Stimulated activated naive CD8-positive, alpha-beta T cell treated with anti-CD3 and anti-CD28 coated beads, Interleukin-15, Interleukin-2, amounts not matched to agents 100 U/mL and 50 U/mL, for 24 hours (primary cell): ENCODE data around the gene CYBC1.
A peak's percentile ranks its signal among the peaks of the same experiment; 100 is the strongest.
"Not testable (repeated sequence)": the region's sequence is repeated elsewhere in the genome, so short reads cannot be mapped to it uniquely, and the experiment has no call there.

Source experiments
- ATAC-seq: fragments of 150-1000 bp; cut with Tn5 transposase; one replicate; pipeline ENCODE4 v1.10.0; 2021
- DNase-seq: peaks from one replicate; pipeline ENCODE4 v3.0.0; 2021

CYBC1 gene

DNA sequence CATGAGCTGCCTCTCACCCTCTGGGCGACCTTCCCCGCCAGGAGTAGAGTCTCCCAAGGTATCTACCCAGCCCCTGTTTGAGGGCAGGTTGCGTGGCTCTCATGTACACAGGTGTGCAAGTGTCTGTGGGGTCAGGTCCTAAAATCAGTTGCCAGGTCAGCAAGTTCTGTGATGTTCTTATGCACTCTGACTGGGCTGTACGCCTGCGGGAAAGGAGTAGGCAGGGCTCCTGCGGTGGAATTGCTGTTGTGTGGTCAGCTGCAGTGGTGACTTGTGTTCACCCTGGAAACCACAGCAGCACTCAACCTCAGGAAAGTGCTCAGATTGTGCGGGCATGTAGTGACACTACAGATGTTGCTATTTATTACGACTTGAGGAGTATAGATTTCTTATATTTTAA, 27.4 kb upstream of the CYBC1 start:
- no peak for ATAC-seq
- DNase-seq: no peak

DNA sequence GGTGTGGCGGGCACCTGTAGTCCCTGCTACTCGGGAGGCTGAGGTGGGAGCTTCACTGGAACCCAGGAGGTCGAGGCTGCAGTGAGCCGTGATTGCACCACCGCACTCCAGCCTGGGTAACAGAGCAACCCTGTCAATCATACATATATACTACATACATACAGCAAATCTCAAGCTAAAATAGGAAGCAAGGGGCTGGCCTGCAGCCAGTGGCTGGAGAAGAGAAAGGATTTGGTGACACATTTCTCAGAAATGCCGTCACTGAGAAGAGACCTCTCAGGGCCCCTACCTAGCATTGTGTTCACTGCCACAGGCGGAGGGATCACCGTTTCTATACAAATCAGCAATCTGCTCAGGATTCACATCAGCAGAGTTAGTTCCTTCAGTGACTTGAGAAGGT, 24.9 kb upstream of the CYBC1 start:
- ATAC-seq (no peak), DNase-seq (no peak)

DNA sequence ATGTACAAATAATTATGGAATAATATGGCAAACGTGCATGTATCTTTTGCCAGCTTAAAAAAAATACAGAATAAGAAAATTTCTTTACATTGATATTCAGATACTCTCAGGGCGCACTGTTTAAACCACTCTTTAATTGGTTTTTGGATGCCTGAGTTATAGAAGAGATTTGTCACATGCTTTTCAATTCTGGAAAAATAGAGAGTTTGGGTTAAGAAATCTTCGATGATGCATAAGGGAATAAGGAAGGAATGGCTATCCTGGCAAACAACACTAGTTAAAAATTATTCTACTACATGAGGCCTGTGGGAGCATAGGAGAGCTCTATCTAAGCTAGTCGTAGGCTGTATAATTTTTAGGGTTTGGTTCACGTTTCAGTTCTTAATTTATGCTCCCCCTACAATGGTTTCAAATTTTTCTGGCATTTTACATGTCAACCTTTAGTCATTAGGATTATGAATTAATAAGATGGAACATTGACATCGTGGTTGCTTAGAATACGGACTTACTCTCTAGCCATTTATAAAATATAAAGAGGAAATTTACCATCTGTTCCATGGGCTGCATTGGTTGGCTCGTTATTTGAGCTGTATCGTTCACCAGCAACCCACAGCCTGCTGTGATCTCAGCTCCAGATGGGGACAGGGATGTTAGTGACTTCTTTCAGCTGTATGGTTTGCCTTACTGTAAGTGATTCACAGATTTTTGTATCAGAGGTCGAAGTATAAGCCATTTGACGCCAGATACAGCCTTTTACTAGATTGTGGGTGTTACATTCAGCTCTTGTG, 23.9 kb upstream of the CYBC1 start:
- DNase-seq (no peak), ATAC-seq (no peak)

DNA sequence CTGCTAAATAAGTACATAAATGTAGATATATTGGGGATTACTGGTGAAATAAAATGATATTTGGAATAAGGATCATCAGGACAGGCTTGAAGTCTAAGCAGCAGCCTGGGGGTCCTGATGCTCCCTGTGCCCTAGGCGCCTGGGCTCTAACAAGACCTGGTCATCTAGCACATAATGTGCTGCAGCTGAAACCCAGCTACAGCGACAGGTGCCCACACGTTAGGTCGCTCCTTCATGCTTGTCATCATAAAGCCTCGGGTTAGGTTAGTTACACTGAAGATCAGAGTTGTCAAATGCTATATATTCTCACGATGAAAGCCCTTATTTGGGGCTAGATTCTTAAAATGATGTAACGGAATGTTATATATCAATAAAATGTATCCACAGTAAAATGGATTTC, 19.5 kb upstream of the CYBC1 start:
- DNase-seq: no peak
- no peak for ATAC-seq

DNA sequence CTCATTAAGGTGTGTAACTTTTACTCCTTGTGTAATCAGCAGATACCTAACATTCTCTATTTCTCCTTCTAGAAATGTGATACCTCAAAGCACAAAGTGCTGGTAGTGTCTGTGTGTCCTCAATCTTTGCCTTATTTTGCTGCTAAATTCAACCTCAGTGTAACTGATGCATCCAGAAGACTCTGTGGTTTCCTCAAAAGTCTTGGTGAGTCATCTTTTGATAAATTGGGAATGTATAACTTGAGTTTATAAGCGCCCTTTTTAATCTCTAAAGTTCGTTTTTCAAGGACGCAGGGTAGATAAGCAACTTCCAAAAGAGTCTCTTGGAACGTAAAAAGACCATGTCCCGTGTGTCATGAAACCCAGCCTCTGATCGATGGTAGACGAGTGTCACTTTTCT, 18.1 kb upstream of the CYBC1 start:
- DNase-seq (no peak), ATAC-seq (no peak)

DNA sequence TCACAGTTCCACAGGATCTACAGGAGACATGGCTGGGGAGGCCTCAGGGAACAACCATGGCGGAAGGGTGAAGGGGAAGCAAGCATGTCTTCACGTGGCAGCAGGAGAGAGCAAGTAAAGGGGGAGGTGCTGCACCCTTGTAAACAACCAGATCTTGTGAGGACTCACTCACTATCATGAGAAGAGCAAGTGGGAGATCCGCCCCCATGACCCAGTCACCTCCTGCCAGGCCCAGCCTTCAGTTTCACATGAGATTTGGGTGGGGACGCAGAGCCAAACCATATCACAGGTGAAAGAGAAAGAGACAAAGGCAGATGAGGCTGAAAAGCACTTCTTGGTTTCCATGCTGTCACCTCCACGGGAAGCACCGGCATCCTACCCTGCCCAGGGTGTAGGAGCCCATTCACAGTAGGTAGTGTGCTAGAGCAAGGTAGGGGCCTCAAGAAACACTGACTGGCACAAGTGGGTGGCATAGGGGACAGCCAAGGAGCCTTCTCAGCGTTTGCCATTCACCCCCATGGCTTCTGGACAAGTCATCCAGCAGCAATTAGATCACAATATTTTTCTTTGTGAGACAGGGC, 14.6 kb upstream of the CYBC1 start:
- ATAC-seq (no peak), DNase-seq (no peak)

DNA sequence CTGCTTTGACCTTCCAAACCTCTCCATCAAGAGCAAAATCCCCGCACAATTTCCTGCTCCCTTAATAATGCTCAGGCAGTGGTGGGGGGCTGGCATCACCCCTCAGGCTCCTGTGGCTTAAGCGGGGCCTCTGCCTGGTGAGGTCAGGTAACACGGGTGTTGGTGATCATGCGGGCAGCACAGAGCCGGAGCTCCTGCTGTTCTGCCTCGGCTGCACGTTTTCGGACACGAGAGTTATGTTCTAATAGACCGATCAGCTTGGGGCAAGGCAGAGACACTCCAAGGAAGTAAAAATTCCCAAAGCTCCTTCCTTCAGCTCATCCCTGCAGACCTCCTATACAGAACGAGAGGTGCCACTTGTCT, 14.0 kb upstream of the CYBC1 start:
- DNase-seq: no peak
- ATAC-seq: no peak

DNA sequence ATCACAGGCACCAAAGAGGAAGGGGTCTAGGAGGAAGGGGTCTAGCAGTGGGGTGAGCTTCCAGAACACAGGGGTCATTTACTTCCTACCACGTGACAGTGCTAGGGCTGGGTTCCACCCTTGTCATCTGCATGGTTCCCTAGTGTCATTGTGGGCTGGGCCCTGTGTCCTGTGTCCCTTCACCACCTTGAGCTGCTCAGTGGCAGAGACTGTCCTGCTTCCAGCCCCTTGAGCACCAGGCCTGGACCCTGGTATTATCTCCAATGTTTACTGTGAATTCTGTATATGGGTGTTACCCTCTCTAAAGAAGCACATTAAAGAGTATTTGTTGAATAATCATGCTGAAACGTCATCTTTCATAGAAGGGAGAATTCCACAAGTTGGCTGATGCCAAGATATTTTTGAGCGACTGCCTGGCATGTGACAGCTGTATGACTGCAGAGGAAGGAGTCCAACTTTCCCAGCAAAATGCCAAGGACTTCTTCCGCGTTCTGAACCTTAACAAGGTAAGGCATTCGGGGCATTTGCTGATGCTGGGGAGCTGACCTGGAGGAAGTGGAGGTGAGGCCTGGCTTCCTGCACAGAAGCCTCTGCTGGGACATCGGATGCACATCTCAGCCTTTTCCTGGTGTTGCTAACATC, 13.5 kb upstream of the CYBC1 start:
- ATAC-seq (no peak), DNase-seq (no peak)

DNA sequence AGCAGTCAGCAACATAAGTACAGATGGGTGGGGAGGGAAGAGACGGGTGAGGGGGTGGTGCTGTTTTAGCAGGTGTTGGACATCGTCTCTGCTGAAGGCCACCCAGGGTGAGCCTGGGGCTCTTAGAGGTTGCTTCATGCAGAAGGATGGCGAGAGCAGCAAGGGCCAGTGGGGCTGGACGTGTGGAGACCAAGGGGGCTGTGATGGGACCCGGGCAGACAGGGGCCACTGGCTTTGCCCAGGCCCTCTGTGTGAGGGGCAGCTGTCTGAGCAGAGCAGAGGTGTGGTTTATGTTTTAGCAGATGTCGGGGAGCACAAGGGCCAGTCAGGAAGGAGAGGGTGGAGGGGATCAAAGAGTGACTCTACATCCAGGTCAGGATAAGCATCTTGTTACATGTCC, 12.8 kb upstream of the CYBC1 start:
- no peak for ATAC-seq
- no peak for DNase-seq

DNA sequence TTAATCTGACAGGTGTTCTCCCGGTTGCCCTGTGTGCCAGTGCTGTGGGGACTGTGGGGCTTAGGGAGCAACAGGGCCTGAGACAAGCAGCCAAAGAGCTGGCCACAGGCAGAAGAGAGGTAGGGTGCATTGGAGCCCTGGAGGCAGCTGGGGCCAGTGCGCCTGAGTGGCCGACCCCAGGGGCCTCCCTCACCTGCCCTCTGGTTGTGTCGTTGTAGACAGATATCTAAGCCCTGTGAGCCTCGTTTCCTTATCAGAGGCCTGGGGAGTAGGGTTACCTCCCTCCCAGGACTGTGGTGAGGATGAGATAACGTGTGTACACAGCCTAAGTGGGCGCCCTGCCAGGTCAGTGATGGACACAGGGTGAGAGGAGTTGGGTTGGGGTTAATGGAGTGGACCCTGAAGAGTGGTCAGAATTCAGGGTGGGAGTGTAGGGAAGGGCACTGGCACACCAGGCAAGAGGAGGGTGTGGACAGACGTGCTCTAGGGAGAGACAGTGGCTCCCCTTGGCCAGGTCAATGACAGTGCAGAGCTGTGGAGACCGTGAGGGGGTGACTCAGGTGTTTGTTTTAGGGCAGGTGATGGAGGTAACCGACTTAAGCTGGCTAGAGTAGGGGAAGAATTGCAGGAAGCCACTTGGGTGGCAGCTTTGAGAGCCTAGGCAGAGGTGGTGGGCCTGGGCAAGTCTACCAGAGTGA, 11.4 kb upstream of the CYBC1 start:
- ATAC-seq (no peak), DNase-seq (no peak)

DNA sequence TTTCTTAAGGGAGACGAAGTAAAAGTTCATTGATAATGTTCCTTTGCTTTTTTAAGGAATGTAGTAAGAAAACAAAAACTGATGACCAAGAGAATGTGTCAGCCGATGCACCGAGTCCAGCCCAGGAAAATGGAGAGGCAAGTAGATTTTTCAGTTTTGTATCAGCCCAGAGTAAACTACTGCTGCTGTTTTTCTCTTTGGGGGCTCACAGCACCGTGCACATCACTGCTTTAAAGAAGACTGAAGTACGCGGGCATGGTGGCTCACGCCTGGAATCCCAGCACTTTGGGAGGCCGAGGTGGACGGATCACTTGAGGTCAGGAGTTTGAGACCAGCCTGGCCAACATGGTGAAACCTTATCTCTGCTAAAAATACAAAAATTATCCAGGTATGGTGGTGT, 9.4 kb upstream of the CYBC1 start:
- not testable (repeated sequence) for ATAC-seq

DNA sequence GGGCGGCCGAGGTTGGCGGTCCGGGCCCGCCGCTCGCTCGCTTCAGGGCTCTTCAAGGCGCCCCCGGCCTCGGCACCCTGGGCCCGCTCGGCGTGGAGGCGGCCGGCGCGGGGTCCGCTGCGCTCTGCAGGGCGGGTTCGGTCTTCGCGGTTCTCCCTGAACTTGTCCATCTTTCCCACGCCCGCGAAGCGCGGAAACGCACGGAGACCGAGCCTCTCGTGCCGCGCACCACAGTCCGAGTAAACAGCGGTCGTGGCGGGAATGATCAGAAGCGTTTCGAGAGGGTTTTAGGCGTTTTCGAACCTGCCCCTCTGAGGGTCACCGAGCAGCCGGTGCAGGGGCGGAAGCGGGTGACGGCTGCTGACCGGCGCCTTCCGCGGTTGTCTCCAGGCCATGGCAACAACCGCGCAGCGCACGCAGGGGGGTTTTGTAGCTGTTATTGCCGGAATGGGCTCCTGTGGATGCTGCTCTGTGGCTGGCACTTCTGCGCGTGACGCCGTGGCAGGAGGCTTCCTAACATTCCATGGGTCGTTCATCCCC, 8.4 kb upstream of the CYBC1 start:
- DNase-seq (peak; percentile 46), ATAC-seq (no peak)

More for the DNA sequence above, 9.4 kb upstream of the CYBC1 start:
- DNase-seq: not testable (repeated sequence)

DNA sequence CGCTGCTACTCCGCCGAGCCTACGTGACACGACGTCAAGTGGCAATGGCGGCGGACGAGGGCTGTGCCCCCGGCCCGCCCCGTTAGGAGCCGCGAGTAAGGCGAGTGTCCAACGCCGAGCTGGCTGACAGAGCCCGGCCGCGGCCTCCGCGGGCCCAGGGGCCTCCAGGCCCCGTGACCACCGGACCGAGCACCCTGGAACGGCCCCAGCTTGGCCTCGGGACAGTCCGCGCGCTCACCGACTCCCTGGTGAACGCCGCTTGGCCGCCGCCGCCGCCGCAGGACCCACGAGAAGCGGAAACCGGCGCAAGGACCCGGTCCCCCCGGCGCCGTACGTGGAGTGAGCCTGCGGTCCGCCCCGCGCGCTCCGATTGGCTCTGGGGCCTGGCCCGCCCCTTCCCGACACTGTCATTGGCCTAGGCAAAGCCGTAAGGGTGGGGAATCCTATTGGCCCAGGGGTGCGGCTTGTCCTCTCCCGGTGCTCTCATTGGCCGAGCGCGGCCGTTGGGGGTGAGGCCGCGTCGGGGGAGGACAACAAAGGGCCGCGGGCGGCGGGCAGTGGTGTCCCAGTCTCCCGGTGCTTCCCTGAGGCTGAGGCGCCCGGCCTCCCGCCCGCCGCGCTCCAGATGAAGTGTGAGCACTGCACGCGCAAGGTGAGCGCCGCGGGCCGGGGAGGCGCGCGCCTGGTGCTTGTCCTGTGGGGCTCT, 7.8 kb upstream of the CYBC1 start, which contains the start of gene NARF:
Gene NARF (plus strand): TSS at position 563 of the 706 bp plus-strand sequence. CDS start 63 bp downstream, at position 626.
- peak; percentile 100 for ATAC-seq
- DNase-seq: peak; percentile 96

DNA sequence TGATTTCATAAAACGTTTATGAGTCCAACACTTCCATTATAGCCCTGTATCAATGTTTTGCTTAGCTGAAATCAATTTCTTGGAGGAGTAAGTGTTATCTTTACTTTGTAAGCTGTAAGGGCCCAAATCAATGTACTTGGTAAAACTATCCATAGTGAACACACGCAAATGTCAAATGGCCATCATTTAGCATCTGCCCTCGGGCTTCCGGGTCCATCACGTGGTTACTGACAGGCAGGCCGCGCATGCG, 7.3 kb upstream of the CYBC1 start:
- no peak for DNase-seq
- no peak for ATAC-seq

DNA sequence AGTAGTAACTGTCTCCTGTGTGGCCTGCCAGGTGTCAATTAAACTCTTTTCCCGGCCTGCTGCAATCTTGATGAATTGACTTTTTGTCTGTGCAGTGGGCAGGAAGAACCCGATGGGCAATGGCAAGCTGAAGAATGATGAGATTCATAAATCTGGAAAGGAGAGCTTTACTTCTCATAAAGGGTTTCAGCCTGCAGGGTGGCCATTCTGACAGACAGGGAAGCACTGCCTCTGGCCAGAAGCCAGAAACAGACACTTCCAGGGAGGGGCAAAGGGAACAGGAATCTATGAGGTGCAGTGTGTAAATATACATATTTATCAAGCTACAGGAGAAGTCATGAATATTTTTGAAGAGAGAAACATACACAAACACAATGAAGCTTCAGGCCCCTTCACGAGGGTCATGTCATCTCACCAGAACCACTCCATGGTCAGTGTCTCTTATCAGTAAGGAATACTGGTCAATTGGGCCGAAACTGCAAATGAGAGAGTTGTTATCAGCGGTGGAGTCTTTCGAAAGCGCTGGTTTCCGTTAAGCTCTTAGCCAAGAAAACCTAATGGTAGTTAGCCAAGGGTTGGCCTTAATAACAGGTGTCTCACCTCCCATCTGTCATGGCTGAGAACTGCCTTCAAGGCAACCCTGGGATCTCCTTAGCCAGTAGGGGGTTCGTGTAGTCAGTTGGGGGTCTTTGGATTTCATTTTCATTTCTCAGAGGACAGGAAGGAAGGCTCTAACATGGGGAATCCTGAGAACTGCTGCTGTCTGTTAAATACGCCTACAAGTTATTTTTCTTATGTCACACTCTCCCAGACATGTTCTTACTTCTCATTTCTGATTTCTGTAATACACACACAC, 6.7 kb upstream of the CYBC1 start:
- DNase-seq: no peak
- ATAC-seq: no peak

DNA sequence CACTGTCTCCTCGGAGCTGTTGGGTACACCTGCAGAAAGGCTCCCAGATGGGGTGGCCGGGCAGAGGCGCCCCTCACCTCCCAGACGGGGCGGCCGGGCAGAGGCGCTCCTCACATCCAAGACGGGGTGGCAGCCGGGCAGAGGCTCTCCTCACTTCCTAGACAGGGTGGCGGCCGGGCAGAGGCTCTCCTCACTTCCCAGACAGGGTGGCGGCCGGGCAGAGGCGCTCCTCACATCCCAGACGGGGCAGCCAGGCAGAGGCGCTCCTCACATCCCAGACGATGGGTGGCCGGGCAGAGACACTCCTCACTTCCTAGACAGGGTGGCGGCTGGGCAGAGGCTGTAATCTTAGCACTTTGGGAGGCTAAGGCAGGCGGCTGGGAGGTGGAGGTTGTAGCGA, 3.2 kb upstream of the CYBC1 start:
- ATAC-seq, DNase-seq: not testable (repeated sequence)

DNA sequence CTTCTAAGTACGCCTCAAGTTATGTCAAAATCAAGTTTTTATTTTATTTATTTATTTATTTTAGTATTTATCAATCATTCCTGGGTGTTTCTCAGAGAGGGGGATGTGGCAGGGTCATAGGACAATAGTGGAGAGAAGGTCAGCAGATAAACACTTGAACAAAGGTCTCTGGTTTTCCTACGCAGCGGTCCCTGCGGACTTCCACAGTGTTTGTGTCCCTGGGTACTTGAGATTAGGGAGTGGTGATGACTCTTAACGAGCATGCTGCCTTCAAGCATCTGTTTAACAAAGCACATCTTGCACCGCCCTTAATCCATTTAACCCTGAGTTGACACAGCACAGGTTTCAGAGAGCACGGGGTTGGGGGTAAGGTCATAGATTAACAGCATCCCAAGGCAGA, 2.6 kb upstream of the CYBC1 start:
- not testable (repeated sequence) for ATAC-seq

DNA sequence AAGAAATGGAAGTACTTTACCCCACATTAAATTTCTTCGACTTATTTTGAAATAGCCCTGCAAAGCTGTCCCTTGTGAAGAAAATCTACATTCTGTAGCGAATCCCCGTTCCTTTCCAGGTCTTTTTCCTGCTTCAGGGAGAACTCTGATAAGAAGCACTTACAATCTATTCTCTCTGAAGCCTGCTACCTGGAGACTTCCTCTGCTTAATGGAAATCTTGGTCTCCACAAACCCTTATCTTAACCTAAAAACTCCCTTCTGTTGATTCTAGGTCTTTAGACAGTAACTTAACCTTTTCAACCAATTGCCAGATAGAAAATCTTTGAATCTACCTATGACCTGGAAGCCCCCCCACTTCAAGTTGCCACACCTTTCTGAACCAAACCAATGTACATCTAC, 1.6 kb upstream of the CYBC1 start:
- ATAC-seq (no peak), DNase-seq (no peak)

More for the DNA sequence above, 2.6 kb upstream of the CYBC1 start:
- not testable (repeated sequence) for DNase-seq

DNA sequence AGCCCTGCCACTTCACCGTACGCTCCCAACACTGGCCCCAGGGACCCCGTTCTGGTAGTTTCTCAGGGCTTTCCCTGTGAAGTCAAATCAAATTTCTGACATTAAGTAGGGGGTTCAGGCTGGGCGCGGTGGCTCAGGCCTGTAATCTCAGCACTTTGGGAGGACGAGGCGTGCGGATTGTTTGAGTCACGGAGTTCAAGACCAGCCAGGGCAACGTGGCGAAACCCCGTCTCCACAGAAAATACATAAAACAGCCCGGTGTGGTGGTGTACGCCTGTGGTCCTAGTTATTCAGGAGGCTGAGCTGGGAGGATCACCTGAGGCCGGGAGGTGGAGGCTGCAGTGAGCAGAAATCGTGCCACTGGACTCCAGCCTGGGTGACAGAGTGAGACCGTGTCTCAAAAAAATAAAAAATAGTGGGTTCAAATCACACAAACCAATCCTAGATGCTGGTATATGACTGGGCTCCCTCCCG, 632 bp downstream of the CYBC1 start:
- ATAC-seq: peak; percentile 20
- peak; percentile 62 for DNase-seq

DNA sequence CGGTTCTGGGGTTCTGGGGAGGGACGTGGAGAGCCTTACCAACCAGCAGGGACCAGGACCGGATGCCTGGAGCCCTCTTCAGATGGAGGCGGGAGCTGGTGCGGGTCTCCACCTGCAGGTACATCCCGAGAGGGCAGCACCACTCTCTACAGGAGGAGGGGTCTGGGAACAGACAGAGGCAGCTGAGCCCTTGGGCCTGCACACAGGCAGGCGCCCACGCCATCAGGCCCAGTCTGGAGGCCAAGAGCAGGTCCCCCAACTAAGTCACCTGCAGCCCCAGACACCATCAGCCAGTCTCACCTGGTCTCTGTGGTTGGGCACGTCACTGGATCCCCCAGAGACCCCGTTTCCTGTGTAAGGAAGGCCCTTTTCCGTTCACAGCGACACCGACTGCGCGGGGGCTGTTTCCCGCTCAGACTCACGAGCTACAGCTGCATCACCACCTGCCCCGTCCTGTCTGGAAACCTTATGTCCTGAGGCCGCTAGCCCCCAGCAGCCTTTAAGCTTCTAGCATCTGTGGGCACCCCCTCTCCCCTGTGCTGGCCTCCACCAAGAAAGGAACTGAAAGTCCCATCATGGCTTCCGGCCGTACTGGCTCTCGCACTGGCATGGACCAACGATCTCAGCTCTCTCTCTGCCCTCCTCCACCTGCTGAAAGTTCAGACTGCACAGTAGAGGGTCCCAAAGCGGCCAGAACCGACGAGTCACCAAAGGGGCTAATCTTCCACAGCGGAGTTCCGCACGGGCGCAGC, 1.2 kb downstream of the CYBC1 start:
- DNase-seq (peak; percentile 74), ATAC-seq (peak; percentile 44)
